Stimulated activated CD4-positive, alpha-beta T cell treated with anti-CD3 and anti-CD28 coated beads, Interleukin-1b, Interleukin-23, amount 100 ng/mL, for 4 hours (primary cell): ENCODE measurements around the gene GHRL.

ENCODE experiments used
- DNase-seq, 2 donors: peaks; one replicate each; pipeline ENCODE4 v3.0.0-alpha.2; 2020; ENCODE audit warnings: low read depth in 2 of 2

The GHRL gene, protein sequence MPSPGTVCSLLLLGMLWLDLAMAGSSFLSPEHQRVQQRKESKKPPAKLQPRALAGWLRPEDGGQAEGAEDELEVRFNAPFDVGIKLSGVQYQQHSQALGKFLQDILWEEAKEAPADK

DNA sequence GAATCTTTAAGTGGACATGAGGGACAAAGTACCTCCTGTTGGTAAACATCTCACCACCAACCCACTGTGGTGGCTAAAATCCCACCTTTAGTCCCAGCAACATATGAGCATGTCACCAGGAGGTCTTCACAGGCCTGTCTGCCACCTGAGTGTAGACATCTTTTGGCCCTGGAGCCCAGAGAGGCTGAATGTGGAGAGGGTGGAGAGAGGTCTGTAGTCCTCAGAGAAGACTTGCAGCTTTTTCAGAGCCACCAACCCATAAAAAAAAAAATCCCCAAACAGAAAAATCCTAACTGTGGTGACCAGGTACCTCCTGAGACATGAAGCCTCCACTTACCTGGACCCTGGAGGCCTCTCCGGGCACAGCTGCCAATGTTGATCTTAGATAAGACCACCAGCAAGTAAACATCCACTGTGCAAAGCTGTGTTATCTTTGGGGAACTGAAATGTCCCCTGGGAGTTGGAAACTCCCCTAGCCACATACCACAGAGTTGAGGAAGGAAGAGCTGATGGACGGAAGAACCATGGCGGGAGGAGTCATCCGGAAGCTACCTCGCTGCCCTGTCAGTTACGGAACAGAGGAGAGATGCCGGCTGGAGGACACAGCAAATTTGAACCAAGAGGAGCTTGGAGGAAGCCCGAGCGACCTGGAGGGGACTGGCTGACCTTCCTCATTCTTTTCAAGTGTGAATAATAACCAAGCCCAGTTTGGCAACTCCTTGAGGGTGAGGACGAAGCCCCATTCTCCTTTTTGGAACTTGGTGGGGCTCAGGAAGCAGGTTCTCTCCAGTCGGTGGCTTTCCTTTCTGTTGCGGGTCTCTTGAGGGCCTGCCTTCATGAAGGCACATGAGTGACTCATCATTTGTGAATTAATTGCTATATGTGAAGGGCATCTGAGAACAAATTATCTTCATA is at the start of gene GHRL:
Gene GHRL, minus strand, starts transcription at position 443 of the 915 bp plus-strand sequence. CDS start 2,767 bp downstream, outside the sequence.
- no peak for DNase-seq

- no peak for DNase-seq
Observed at GRCh38 chr3:10341901-10342398, 49.2 kb upstream of the GHRL start.

GRCh38 chr3:10340476-10340875 is 47.7 kb upstream of the GHRL start:
- no peak for DNase-seq

DNA sequence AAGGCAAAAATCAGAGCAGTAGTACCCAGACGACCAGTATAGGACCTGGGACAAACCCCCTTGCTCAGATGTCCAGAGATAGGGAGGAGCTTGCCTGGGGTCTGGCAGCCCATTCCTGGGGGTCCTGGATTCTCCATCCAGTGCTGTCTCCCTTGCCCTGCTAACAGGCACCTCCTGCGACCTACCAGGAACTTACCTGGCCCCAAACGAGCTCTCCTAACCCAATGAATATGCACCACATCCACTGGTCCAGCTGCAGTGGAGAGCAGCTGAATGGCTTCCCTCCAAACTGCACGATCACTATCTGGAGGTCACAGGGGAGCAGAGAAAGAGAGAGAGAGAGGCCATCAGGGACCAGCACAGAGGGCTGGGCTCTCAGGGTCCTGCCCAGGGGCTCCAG is 47.3 kb upstream of the GHRL start:
- DNase-seq = no peak

GRCh38 chr3:10339376-10339955 is 46.7 kb upstream of the GHRL start:
- DNase-seq = no peak

DNA sequence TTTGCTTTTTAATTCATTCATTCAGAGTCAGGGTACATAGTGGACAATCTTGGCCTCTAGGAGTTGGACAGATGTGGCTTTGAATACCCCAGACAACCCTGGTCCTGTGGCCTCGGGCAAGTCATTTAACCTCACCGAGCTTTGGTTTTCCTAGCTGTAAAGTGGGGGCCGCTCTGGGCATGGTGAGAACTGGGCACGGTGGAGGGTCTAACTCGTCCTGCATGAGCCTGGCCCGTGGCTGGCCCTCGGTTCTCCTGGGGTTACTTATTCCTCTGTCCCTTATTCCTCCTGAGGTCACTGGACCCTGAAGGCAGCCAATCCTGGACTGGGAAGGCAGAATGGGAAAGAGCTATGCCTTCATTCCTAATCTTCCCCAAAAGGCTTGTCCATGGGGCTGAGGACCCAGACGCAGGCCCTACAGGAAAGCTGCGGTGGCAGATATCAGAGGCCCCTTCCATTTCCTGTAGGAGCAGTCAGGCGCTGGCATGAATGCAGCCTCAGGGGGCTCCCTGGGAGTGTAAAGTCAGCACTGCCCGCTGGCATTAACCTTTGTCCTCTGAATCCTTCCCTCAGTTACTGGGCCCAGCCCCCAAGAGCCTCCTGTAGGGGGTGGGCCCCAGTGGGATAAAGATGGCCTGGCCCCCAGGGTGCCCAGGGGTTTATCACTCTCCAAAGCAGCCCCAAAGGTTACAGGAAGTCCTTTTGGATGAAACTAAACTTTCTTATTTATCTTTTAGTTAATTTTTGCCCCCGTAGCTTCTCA is 46.0 kb upstream of the GHRL start:
- no peak for DNase-seq

DNA sequence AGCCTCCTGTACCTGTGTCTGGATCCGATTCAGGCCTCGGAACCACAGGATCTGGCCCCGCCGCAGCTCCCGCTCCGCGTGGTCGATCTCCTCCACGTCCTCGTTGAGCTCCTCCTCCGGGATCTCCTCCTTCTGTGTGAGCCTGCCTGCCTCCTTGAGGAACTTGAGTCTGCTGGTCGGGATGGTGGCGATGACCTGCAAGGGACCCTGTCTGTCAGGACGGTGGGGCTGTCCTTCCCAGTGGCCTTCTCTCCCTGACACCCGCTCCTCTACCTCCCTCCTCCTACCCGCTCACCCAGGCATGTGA is 45.4 kb upstream of the GHRL start:
- DNase-seq = no peak

- no peak for DNase-seq
Observed at GRCh38 chr3:10337323-10338163, 44.8 kb upstream of the GHRL start.

- no peak for DNase-seq
Observed at GRCh38 chr3:10336761-10337160, 44.0 kb upstream of the GHRL start.

DNA sequence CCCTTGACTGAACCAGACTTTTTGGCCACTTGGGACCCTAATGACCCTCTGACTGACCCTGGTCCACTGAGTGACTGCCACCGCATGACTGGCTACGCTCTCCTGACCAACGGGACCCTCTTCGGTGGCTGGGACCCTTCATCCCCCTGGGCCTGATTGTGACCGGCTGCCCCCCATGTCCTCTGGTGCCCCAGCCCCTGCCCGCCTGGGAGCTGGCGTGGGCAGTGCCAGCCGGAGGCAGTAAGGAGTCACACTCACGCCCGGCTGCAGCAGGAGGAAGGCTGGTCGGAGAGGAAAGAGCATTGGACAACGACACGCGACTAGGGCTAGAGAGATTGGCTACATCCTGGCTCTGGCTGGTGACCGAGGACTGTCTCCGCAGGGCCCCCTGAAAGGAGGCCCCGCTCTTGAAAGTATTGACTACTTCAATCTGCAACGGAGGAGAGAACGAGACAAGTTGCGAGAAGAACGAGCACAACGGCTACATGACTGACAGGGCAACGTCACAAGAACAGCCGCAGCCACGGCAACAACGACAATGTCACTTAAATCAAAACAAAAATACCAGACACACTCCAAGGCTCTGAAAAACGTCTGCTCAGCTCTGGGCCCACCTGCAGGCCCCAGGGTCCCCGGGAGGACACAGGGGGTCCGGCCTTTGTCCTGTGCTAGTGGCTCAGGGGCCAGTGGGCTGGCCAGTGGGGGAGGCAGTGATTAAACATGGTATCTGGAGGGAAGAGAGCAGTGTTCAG is 43.3 kb upstream of the GHRL start:
- no peak for DNase-seq

DNA sequence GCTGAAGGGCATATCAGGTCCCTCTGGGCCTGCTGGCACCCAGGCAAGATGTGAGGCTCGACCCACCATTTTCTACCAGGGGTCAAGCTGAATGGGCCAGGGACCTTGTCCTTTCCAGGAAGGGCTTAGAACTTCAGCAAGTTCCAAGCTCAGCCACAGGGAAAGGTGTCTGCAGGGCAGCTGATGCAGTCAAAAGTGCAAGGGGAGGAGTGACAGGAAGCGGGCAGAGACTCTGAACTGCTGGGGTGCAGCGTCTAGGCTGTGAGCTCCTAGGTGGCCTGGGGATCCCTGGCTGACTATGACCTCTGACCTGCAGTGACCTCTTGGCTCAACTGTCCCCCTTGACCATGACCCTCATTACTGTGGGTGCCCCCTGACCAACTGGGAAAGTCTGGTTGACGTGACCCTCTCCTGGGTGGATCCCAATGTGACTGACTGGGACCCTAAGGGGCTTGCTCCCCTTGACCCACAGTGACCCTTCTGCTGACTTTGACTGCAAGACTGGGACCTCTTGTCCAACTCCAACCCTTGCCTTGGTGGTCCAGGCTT is 42.5 kb upstream of the GHRL start:
- no peak for DNase-seq

DNA sequence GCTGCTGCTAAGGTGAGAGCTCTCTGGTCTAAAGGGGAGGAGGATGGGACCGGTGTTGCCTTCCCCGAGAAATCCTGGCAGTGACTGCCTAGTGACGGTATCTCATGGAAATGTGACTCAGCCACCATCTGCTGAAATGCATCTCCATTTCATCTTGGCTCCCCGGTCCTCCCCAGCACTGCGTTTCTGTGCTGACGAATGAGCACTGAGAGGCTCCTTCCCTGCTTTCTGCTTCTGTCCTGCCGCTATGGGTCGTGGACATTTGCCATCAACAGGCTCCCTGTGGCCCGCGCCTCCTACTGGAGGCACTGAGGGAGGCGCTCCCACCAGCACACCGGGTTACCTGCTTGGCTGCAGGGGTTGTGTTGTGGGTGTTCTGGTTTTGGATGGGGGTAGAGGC is 41.7 kb upstream of the GHRL start:
- no peak for DNase-seq

GRCh38 chr3:10334042-10334441 is 41.3 kb upstream of the GHRL start:
- no peak for DNase-seq

DNA sequence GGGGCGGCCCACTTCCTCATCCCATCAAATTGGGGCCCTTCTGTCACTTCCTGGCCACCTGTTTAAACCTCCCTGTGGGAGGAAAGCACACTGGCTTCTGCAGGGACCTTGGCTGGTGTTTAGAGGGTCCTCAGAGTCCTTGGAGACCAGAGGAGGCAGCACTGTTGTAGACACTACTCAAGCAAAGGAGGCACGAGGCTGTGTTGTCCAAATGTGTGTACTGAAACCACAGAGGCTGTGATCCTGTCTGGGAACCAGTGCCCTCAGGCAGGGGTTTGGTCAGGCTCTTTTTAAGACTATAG is 40.6 kb upstream of the GHRL start:
- DNase-seq = no peak

DNA sequence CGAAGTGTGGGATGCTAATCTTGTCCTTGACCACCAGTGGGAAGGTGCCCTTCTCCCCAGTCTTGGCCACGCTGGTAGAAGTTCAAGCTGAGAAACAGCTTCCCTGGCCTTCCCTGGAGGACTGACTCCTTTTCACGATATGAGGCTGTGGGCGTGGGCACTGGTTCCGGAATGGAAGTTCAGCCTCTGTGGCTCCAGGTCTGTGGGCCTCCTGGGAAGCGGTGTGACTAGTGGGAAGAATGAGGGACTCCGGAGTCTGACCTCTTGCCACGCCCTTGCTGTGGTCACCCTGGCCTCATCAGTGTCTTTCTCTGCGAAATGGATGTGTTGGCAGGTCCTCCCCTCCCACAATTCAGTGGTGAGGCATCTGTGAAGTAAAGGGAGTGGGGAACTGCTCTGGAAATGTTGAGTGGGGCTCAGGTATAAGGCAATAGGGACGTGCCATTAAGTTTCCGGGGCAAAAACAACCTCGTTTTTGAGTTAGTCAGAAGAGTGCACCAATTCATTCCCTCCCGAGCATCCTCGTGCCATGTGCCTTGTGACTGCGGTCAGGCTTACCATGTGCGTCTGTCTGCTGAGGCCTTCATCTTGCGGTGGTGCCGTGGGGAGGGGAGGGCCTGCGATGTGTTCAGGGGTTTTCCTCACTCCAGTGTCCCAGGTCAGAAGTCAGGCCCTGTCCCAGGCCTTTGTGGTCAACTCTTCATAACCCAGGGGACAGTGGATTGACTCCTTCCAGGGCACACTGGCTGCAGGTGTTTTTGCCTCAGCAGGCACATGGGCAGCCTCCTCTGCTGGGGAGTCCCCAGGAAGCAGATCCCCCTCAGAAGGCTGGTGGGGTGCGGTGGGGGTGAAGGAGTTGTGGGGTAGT is 40.0 kb upstream of the GHRL start:
- DNase-seq = no peak

GRCh38 chr3:10331320-10331719 is 38.6 kb upstream of the GHRL start:
- no peak for DNase-seq

DNA sequence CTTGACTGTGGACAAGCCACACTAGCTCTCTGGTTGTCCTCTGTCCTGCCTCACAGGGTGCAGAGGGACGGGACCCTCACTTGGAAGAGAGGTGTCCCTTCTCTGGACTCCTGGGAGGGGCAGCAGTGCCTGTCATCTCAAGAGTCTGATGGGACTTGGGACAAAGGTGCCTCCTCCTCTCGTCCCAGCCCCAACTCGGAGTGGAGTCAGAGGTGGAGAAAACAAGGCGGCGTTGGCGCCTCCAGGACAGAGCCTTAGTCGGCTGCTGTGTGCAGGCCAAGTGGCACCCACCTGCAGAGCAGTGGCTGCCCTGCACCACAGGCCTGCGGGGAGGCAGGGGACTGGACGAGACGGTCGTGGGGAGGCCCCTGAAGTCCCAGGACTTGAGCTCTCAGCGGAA is 37.6 kb upstream of the GHRL start:
- DNase-seq = no peak

DNA sequence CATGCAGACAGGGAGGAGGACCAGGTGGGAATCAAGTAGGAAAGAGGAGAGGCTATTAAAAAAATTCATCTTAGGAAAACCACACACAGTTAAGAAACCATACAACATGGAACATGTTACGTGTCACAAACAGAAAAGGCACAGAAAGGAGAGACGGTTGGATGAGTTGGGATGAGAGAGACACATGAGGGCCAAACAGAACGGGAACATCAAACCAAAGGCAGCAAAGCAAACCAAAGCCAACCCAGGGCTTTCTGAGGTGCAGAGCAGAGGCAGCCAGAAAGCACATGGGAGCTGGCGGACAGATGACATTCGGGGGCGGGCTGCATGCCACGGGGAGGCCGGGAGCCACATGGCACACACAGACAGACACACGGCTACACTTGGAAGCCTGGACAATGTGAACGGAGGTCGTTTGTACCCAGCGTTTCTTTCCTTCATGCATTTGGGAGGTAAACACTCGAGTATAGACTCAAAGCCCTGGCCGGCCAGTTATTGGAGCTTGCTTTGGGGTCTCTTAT is 36.8 kb upstream of the GHRL start:
- DNase-seq = no peak

DNA sequence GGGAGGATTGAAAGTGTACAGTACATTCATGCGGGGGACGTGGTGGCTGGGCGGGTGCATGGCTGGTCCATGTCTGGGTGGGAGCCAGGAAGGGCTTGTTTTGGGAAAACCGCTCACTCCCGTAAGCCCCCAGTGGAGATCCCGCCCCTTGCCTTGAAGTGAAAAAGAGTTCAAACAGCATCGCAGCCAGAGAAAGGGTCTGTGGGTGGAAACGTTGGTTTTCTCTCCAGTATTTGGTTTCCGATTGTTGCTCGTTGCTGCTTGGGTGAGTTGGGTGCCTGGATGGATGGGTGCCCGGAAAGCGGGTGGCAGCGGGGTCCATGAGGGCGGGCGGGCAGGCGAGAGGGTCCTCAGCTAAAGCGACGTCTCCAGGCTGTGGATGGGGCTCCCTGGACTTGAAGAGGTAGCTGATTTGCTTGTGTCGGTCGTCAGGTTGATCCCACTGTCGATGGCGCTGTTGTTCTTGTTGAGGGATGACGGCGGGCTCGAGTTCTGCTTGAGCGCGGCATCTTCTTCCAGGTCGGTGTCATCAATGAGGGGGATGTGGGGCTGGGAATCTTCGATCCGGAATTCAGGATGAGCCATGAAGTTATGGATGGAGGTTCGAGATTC is 35.8 kb upstream of the GHRL start:
- DNase-seq = no peak
